SK-N-SH (cell line): ENCODE measurements around the gene LMO4.

Experiments used
- CTCF ChIP-seq: fragments of 200-600 bp; sonication (generic); IDR thresholded peaks from 2 replicates; pipeline ENCODE4 v1.6.1; 2017; ENCODE audit warnings: antibody characterized with exemption, mild to moderate bottlenecking, moderate library complexity
- EP300 ChIP-seq, 2 experiments: IDR thresholded peaks; 2 replicates each; pipeline versions ENCODE4 v1.4.0 to v1.6.1; 2012; ENCODE audit warnings: borderline replicate concordance in 1 of 2, low read depth in 1 of 2, low read length in 1 of 2
- EZH2phosphoT487 ChIP-seq: fragments of 200-600 bp; sonication (generic); IDR thresholded peaks from 2 replicates; pipeline ENCODE4 v1.6.1; 2017; ENCODE audit warnings: low read depth, mixed run types, mild to moderate bottlenecking, antibody characterized with exemption, moderate library complexity, borderline replicate concordance
- FOXM1 ChIP-seq: IDR thresholded peaks from 2 replicates; pipeline ENCODE4 v1.4.0; 2012; ENCODE audit warnings: low read depth, mild to moderate bottlenecking
- POLR2AphosphoS5 ChIP-seq: IDR thresholded peaks from 2 replicates; pipeline ENCODE4 v1.6.1; 2012; ENCODE audit warnings: low read depth, low read length
- RCOR1 ChIP-seq: fragments of 150-350 bp; IDR thresholded peaks from 2 replicates; pipeline ENCODE4 v1.6.1; 2017; ENCODE audit warnings: antibody characterized with exemption, low read length
- REST ChIP-seq: IDR thresholded peaks from 2 replicates; pipeline ENCODE4 v1.6.1; 2012; ENCODE audit warnings: mild to moderate bottlenecking, low read depth, low read length, moderate library complexity
- RFX5 ChIP-seq: IDR thresholded peaks from 2 replicates; pipeline ENCODE4 v1.6.1; 2012; ENCODE audit warnings: mild to moderate bottlenecking, improper control_type of control experiment, low read length
- SMC3 ChIP-seq: IDR thresholded peaks from 2 replicates; pipeline ENCODE4 v1.6.1; 2012; ENCODE audit warnings: low read depth, low read length, improper control_type of control experiment
- USF2 ChIP-seq: fragments of 150-350 bp; IDR thresholded peaks from 2 replicates; pipeline ENCODE4 v1.6.1; 2017; ENCODE audit warnings: antibody characterized with exemption, low read length, low read depth, borderline replicate concordance

- no peak for TF ChIP-seq EZH2phosphoT487
- TF ChIP-seq CTCF = no peak
- no peak for TF ChIP-seq USF2
- TF ChIP-seq EP300 (IDR thresholded peaks at IDR 0.05; ENCODE audit: borderline replicate concordance in 1 of 2, low read depth in 1 of 2, low read length in 1 of 2) = no peak
- no peak for TF ChIP-seq POLR2AphosphoS5
- no peak for TF ChIP-seq RCOR1
- TF ChIP-seq RFX5 = no peak
- TF ChIP-seq FOXM1 = no peak
- TF ChIP-seq SMC3 = no peak
- TF ChIP-seq REST = no peak
These were observed 27.9 kb downstream of the LMO4 start for GRCh38 chr1:87356591-87356990.
